Heart left ventricle (tissue), 16 donors: ENCODE measurements around the gene HGS. TPM values are rescaled to one million over a fixed set of nuclear protein-coding genes. Genes with fewer than 3 reads are reported as not detected.

Source experiments
- ATAC-seq, 4 donors: fragments of 200-7000 bp; cut with Tn5 transposase; one replicate each; pipeline ENCODE4 v1.9.1; 2020 to 2022; ENCODE audit warnings: moderate library complexity in 4 of 4, mild to moderate bottlenecking in 3 of 4, moderate number of reproducible peaks in 1 of 4
- DNase-seq, 5 donors: peaks; one replicate each; pipeline ENCODE4 v3.0.0-alpha.2; 2020
- H3K27ac ChIP-seq, 12 donors: fragments of 200-600 bp; sonication (generic) in 4 of 12; one replicate each; pipeline versions ENCODE4 v1.5.0 to v1.8.0; 2016 to 2022; ENCODE audit warnings: mild to moderate bottlenecking in 2 of 12
- H3K27me3 ChIP-seq, 9 donors: fragments of 200-600 bp; sonication (generic) in 2 of 9; one replicate each; pipeline versions ENCODE4 v1.5.1 to v1.8.0; 2016 to 2022; ENCODE audit warnings: mild to moderate bottlenecking in 3 of 9
- H3K36me3 ChIP-seq, 9 donors: fragments of 200-600 bp; sonication (generic) in 2 of 9; one replicate each; pipeline versions ENCODE4 v1.5.0 to v1.8.0; 2018 to 2022; ENCODE audit warnings: mild to moderate bottlenecking in 2 of 9
- H3K4me1 ChIP-seq, 12 donors: fragments of 200-600 bp; sonication (generic) in 4 of 12; one replicate each; pipeline versions ENCODE4 v1.5.0 to v1.8.0; 2016 to 2022; ENCODE audit warnings: mild to moderate bottlenecking in 3 of 12
- H3K4me3 ChIP-seq, 12 donors: fragments of 200-600 bp; sonication (generic) in 4 of 12; one replicate each; pipeline versions ENCODE4 v1.5.0 to v1.8.0; 2017 to 2022; ENCODE audit warnings: mild to moderate bottlenecking in 9 of 12, moderate library complexity in 4 of 12
- H3K9me3 ChIP-seq, 12 donors: fragments of 200-600 bp; sonication (generic) in 4 of 12; one replicate each; pipeline versions ENCODE4 v1.5.0 to v1.8.0; 2016 to 2022; ENCODE audit warnings: mild to moderate bottlenecking in 1 of 12
- CTCF ChIP-seq, 12 donors: fragments of 200-600 bp; sonication (generic) in 4 of 12; IDR thresholded peaks; one replicate each; pipeline versions ENCODE4 v1.5.0 to v1.8.0; 2018 to 2022; ENCODE audit warnings: antibody characterized with exemption in 12 of 12, mild to moderate bottlenecking in 5 of 12
- POLR2A ChIP-seq, 2 donors: fragments of 450-650 bp; IDR thresholded peaks; one replicate each; pipeline ENCODE4 v1.6.1; 2017; ENCODE audit warnings: antibody characterized with exemption in 2 of 2, mild to moderate bottlenecking in 2 of 2, moderate library complexity in 2 of 2
- WGBS, 4 donors: extraction: QIAGEN DNeasy Blood & Tissue Kit in 2 of 4; methylation state at CpG; one replicate each; pipeline versions ENCODE4 v1.1.5 to v1.1.7; 2013 to 2018; 5-methylcytosine and 5-hydroxymethylcytosine counted together
- intact Hi-C, 10 donors: fragments of 100-400 bp; cut with DNase I; formaldehyde crosslinking; loops; one replicate each; pipeline versions ENCODE4 v1.11.1 to v1.14.2; 2022
- polyA plus RNA-seq, 2 donors: library from polyadenylated mRNA; stranded (reverse); fragments of 200-250 nt; gene quantifications; one replicate each; pipeline ENCODE4 v1.2.3, GENCODE V29; 2013
- total RNA-seq, 9 donors: library from RNA; depleted of rRNA in 2 of 9; stranded (reverse); fragments of >200 nt in 2 of 9; fragmentation: NEBNext Ultra II Directional in 3 of 9; extraction: Animal tissue kit (Norgen Biotek cat#: 25700) in 3 of 9; gene quantifications; one replicate each; pipeline versions ENCODE4 v1.1.0 to v1.2.4, GENCODE V29; 2016 to 2023
- donor health status: ischemic (EF 13 %, LVEDD 7.1; RV severe dilation, severe dysfunction).
- donor health status: healthy with polysubstance abuse.
- donor health status: DM: no; HTN: yes; CAD: no.
- donor health status: DM: no; HTN: no; CAD: no.
- donor health status: ischemic (EF 25% LVEDD 6.9; RV normal size, moderate dysfunction).
- donor health status: ischemic (EF 25% LVEDD 5.7; RV mildly dilated, moderate dysfunction).
- donor health status: healthy.
- donor health status: DM: yes; HTN: yes; CAD: no.
- donor health status: ischemic (EF 35%, LVEDD 5.7; RV mildly dilated, moderate dysfunction).
- donor health status: nonischemic (EF 11% LVEDD 7.7; RV severe dilation, severe dysfunction).
- donor health status: DM: yes; HTN: yes; CAD: no.
- donor health status: PGD.
- donor health status: ischemic (EF 29% LVEDD 5.4; RV normal size, mild dysfunction).
- donor health status: nonischemic (EF 23%, LVEDD 6.1; RV moderate dilation, normal function).

HGS gene
- total and polyA plus RNA-seq, 11 donors = 37.4 to 90.8 (median 44.7) TPM

GRCh38 chr17:81644496-81644895, 39.3 kb upstream of the HGS start:
- H3K27ac ChIP-seq = no peak overlapping the region
- intact Hi-C loops = no loop called here
- DNase-seq = no peak
- no peaks in the 10 kb centered on the region for H3K36me3 ChIP-seq
- WGBS, 4 donors = 87 to 94% (median 91%) methylated on average over 8 to 15 of the region's 15 CpGs
- H3K27me3 ChIP-seq = peaks cover 8 to 30% (median 16%) of the 10 kb centered on the region in 9 donors
- H3K4me1 ChIP-seq = peaks cover 0 to 8% (median 0%) of the 10 kb centered on the region in 12 donors
- H3K4me3 ChIP-seq = no peak overlapping the region
- TF ChIP-seq POLR2A (IDR thresholded peaks at IDR 0.05) (no peak), CTCF (IDR thresholded peaks at IDR 0.05) (no peak)
- ATAC-seq = peak in 1 of 4 donors; percentile 8
- peaks cover 0 to 6% (median 0%) of the 10 kb centered on the region in 12 donors for H3K9me3 ChIP-seq

GRCh38 chr17:81644976-81645952, 38.5 kb upstream of the HGS start:
- 85 to 91% (median 87%) methylated on average over 26 to 29 of the region's 29 CpGs for WGBS, 4 donors
- no peak for ATAC-seq
- no peak overlapping the region for H3K27ac ChIP-seq

GRCh38 chr17:81646869-81647600, 36.8 kb upstream of the HGS start:
- peaks cover 0 to 8% (median 0%) of the 10 kb centered on the region in 12 donors for H3K4me1 ChIP-seq

More at GRCh38 chr17:81644976-81645952, 38.5 kb upstream of the HGS start:
- peaks cover 0 to 8% (median 0%) of the 10 kb centered on the region in 12 donors for H3K4me1 ChIP-seq
- H3K36me3 ChIP-seq = no peaks in the 10 kb centered on the region
- H3K4me3 ChIP-seq = no peak overlapping the region
- TF ChIP-seq CTCF (IDR thresholded peaks at IDR 0.05) = no peak
- TF ChIP-seq POLR2A (IDR thresholded peaks at IDR 0.05) = no peak
- peaks cover 8 to 36% (median 20%) of the 10 kb centered on the region in 9 donors for H3K27me3 ChIP-seq
- peaks cover 0 to 6% (median 0%) of the 10 kb centered on the region in 12 donors for H3K9me3 ChIP-seq
- DNase-seq = no peak
- intact Hi-C loops = no loop called here

More at GRCh38 chr17:81646869-81647600, 36.8 kb upstream of the HGS start:
- H3K9me3 ChIP-seq = peaks cover 0 to 6% (median 0%) of the 10 kb centered on the region in 12 donors
- no peak for TF ChIP-seq POLR2A (IDR thresholded peaks at IDR 0.05)
- no peak for TF ChIP-seq CTCF (IDR thresholded peaks at IDR 0.05)
- H3K36me3 ChIP-seq = no peaks in the 10 kb centered on the region
- DNase-seq (no peak), ATAC-seq (no peak)
- WGBS, 4 donors = 61 to 71% (median 64%) methylated on average over 12 of the region's 12 CpGs
- H3K4me3 ChIP-seq = no peak overlapping the region
- intact Hi-C loops = no loop called here
- H3K27ac ChIP-seq = no peak overlapping the region
- peaks cover 8 to 52% (median 25%) of the 10 kb centered on the region in 9 donors for H3K27me3 ChIP-seq
